Lower leg skin (tissue), 3 donors: Measurements from ENCODE around the gene RABL2A.
"Not testable (repeated sequence)": the region's sequence is repeated elsewhere in the genome, so short reads cannot be mapped to it uniquely, and the experiment has no call there.

Source experiments
- POLR2A ChIP-seq, 2 donors: fragments of 450-650 bp; IDR thresholded peaks; one replicate each; pipeline ENCODE4 v1.6.1; 2016 to 2017; ENCODE audit warnings: antibody characterized with exemption in 2 of 2, mild to moderate bottlenecking in 1 of 2, moderate library complexity in 1 of 2
- TF ChIP-seq, protein P1 (sequence below), 3 donors: fragments of 450-650 bp; IDR thresholded peaks; one replicate each; pipeline ENCODE4 v1.5.1; 2016; ENCODE audit warnings: antibody characterized with exemption in 3 of 3, mild to moderate bottlenecking in 3 of 3, moderate library complexity in 2 of 3

DNA sequence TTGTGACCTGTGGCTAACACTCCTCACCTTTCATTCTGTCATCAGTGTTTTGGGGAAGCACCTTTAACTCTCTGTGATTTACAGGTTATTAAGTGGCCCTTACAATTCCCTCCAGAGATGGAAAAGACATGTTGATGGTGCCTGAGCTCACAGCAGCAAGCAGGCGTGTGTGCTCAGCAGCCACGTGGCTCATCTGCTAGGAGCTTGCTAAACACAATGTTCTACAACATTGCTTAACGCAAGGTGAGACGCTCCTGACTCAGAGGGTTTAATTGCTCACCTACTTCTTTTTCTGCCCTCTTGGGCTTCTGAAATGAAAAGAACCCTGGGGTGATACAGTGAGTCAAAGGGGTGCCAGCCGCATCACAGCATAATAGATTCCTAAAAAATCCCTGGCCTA, 6.1 kb upstream of the RABL2A start:
- TF ChIP-seq, protein P1, sequence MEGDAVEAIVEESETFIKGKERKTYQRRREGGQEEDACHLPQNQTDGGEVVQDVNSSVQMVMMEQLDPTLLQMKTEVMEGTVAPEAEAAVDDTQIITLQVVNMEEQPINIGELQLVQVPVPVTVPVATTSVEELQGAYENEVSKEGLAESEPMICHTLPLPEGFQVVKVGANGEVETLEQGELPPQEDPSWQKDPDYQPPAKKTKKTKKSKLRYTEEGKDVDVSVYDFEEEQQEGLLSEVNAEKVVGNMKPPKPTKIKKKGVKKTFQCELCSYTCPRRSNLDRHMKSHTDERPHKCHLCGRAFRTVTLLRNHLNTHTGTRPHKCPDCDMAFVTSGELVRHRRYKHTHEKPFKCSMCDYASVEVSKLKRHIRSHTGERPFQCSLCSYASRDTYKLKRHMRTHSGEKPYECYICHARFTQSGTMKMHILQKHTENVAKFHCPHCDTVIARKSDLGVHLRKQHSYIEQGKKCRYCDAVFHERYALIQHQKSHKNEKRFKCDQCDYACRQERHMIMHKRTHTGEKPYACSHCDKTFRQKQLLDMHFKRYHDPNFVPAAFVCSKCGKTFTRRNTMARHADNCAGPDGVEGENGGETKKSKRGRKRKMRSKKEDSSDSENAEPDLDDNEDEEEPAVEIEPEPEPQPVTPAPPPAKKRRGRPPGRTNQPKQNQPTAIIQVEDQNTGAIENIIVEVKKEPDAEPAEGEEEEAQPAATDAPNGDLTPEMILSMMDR (IDR thresholded peaks at IDR 0.05) = not testable (repeated sequence)
- not testable (repeated sequence) for TF ChIP-seq POLR2A (IDR thresholded peaks at IDR 0.05)
